GM20000 (cell line): ENCODE results near the gene CD180.

ENCODE experiments used
- DNase-seq: peaks from one replicate; pipeline ENCODE4 v3.0.0; 2012; ENCODE audit warnings: low spot score
- TF ChIP-seq, protein P1 (sequence below): IDR thresholded peaks from 2 replicates; pipeline ENCODE4 v1.5.1; 2012; ENCODE audit warnings: mild to moderate bottlenecking, control low read depth; ENCODE audit errors: extremely low read depth, missing control alignments

CD180 gene

DNA sequence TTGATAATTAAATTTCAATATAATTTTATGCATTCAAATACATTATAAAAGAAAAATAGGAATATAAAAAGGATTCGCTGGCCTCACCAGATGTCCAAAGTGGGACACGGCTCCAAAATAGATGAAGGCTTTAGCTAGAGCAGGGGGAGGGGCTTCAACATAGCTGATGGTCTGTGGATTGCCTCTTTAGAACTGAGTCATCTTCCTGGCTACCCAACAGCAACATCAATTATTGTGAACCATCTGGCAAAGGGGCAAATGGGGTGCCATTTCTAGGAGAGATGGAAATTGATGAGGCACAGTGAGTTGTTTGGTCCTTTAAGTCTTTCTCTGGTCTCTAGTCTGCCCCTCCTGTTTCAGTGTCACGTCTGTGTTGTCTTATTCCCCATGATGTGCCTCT is 44.2 kb upstream of the CD180 start:
- TF ChIP-seq, protein P1, sequence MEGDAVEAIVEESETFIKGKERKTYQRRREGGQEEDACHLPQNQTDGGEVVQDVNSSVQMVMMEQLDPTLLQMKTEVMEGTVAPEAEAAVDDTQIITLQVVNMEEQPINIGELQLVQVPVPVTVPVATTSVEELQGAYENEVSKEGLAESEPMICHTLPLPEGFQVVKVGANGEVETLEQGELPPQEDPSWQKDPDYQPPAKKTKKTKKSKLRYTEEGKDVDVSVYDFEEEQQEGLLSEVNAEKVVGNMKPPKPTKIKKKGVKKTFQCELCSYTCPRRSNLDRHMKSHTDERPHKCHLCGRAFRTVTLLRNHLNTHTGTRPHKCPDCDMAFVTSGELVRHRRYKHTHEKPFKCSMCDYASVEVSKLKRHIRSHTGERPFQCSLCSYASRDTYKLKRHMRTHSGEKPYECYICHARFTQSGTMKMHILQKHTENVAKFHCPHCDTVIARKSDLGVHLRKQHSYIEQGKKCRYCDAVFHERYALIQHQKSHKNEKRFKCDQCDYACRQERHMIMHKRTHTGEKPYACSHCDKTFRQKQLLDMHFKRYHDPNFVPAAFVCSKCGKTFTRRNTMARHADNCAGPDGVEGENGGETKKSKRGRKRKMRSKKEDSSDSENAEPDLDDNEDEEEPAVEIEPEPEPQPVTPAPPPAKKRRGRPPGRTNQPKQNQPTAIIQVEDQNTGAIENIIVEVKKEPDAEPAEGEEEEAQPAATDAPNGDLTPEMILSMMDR = no peak
- no peak for DNase-seq

GRCh38 chr5:67240065-67240464 is 43.5 kb upstream of the CD180 start:
- no peak for DNase-seq
- TF ChIP-seq, protein P1 = no peak

- no peak for DNase-seq
- TF ChIP-seq, protein P1 = no peak
Measured at GRCh38 chr5:67238191-67238590, 41.6 kb upstream of the CD180 start.

DNA sequence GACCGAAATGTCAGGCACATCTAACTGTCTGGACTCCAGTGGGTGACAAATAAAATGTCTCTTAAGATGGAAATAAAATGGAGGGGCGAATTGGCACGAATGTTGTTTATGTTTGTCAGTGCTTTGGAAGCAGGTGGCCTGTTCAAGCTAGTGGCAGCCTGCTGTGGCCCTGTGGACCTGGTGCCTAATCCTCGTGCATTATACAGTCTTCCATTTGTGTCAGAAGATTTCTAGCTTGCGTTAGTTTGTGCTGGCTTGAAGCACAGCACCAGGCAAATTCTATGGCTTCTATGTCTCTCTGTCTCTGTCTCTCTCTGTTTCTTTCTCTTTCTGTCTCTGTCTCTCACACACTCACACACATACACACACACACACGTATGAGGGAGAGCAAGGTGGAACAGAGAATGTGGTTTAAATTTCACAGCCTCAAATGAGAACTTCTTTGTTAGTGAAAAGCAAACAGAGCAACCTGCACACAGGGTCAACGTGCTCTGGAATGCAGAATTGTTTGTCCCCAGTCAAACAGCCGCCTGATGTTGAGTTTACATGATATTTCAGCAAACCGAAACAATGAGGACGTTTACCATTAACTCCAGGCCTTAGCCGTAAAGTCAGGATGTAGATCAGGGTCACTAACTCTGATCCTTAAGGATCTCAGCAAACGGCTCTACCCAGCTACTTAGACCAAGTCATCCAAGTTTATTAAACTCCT is 39.0 kb upstream of the CD180 start:
- TF ChIP-seq, protein P1 = no peak

GRCh38 chr5:67234671-67235176 is 38.1 kb upstream of the CD180 start:
- TF ChIP-seq, protein P1 = no peak

More for the DNA sequence above, 39.0 kb upstream of the CD180 start:
- no peak for DNase-seq

GRCh38 chr5:67233075-67233474 is 36.5 kb upstream of the CD180 start:
- TF ChIP-seq, protein P1 = no peak
- DNase-seq = no peak

More at GRCh38 chr5:67234671-67235176, 38.1 kb upstream of the CD180 start:
- DNase-seq = no peak

GRCh38 chr5:67223211-67223610 is 26.6 kb upstream of the CD180 start:
- TF ChIP-seq, protein P1 = no peak
- no peak for DNase-seq
